ENCODE results near the gene ATP1B2. TPM values are rescaled to one million over a fixed set of nuclear protein-coding genes. Genes with fewer than 3 reads are reported as not detected.

Gene ATP1B2
- total RNA-seq, 1 donor from 2014 or later: 2.6 TPM

GRCh38 chr17:7685533-7686221, 35.0 kb downstream of the ATP1B2 start:
- peak; percentile 97 for DNase-seq (ENCODE audit: low spot score)

- DNase-seq (ENCODE audit: low spot score): peak; percentile 94
Observed at GRCh38 chr17:7686222-7687071, 35.7 kb downstream of the ATP1B2 start.

- DNase-seq (ENCODE audit: low spot score): peak; percentile 97
Observed at GRCh38 chr17:7687072-7687907, 36.6 kb downstream of the ATP1B2 start, which contains the start of gene TP53. Gene TP53, minus strand, starts transcription at chr17:7687490. Its CDS starts 10,896 bp downstream, at chr17:7676594.

DNA sequence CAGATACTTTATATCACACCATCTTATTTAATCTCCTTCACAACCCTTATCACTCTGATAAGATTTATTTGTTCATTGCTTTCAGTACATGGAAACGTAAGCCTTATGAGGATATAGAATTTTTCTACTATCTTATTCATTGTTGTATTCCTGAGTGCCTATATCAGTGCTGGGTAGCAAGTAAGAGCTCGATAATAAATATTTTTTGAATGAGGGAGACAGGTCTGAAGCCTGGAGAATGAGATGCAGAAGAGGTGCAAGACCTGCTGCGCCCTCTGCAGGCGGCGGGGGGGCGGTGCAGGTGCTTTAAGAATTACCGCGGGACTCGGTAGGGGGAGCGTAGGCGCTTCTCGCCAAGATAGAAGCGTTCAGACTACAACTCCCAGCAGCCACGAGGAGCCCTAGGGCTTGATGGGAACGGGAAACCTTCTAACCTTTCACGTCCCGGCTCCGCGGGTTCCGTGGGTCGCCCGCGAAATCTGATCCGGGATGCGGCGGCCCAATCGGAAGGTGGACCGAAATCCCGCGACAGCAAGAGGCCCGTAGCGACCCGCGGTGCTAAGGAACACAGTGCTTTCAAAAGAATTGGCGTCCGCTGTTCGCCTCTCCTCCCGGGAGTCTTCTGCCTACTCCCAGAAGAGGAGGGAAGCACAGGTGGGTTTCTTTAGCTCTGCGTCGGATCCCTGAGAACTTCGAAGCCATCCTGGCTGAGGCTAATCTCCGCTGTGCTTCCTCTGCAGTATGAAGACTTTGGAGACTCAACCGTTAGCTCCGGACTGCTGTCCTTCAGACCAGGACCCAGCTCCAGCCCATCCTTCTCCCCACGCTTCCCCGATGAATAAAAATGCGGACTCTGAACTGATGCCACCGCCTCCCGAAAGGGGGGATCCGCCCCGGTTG, 37.4 kb downstream of the ATP1B2 start, which contains the start of gene WRAP53:
WRAP53 (plus strand) TSS at position 570 of the 900 bp plus-strand sequence; CDS start at position 742, 172 bp downstream.
- peak; percentile 100 for DNase-seq (ENCODE audit: low spot score)

GRCh38 chr17:7688808-7689316, 38.1 kb downstream of the ATP1B2 start:
- no peak for DNase-seq (ENCODE audit: low spot score)

- DNase-seq (ENCODE audit: low spot score): no peak
Observed at GRCh38 chr17:7695586-7695985, 44.9 kb downstream of the ATP1B2 start.

GRCh38 chr17:7697828-7698588, 47.3 kb downstream of the ATP1B2 start:
- DNase-seq (ENCODE audit: low spot score): no peak

- DNase-seq (ENCODE audit: low spot score): no peak
Observed at GRCh38 chr17:7700510-7700909, 49.8 kb downstream of the ATP1B2 start.

- DNase-seq (ENCODE audit: low spot score): no peak
Observed at GRCh38 chr17:7701681-7702080, 51.0 kb downstream of the ATP1B2 start.

DNA sequence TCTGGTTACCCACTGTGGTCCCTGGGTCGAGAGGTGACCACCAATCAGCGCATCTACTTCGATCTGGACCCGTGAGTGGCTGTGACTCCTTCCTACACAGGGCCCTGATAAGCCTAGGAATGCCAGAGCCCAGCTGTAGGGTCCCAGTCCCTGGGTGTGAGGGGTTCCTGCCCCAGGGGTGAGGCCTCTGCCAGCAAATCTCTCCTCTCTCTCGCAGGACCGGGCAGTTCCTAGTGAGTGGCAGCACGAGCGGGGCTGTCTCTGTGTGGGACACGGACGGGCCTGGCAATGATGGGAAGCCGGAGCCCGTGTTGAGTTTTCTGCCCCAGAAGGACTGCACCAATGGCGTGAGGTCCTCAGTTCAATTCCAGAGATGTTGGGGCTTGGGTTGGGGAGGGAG, 52.0 kb downstream of the ATP1B2 start:
- DNase-seq (ENCODE audit: low spot score): no peak

DNA sequence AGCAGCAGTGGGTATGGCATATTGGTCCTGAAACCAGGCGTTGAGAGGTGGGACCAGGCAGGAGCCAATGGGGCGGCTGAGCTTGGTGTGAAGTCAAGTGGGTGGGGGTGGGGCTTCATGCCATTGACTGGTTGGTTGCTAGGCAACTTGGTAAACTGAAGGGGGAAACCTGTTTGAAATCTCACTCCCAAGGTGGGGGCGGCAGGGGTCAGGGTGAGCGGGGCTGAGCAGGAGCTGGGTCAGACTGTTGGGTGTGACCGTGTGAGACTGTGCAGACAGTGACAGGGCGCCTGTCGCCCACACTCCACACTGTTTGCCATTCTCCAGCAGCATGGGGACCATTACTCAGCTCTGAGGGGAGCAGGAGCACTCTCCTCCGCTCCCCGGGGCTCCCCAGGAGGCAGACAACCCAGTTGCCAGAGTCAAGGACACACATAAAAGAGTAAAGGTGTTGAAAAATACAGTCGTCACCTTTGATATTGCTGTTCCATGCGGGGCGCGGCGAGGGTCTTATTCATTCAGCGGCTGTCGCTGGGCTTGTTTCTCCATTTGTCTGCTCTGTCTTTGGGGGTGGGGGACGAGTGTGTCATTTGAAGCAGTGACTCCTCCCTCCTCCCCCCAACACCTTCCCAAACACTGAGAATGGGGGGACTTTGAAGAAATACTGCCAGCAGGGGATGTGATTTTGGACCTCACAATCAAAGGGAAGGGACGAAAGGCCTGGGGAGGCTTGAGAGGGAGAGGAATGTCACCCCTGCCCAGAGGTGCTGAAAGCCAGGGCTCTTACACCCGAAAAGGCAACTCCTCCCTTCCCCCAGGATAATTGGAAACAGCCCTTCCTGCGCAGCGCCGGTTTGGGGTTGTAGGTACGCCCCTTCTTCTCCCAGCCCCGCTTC, 53.1 kb downstream of the ATP1B2 start:
- peak; percentile 80 for DNase-seq (ENCODE audit: low spot score)

GRCh38 chr17:7704601-7705268, 54.0 kb downstream of the ATP1B2 start, which contains the start of gene EFNB3:
Gene EFNB3, plus strand, starts transcription at chr17:7705202. Its CDS starts 397 bp downstream, at chr17:7705599.
- peak; percentile 69 for DNase-seq (ENCODE audit: low spot score)

- DNase-seq (ENCODE audit: low spot score): peak; percentile 65
Observed at GRCh38 chr17:7705269-7706255, 54.8 kb downstream of the ATP1B2 start.

- DNase-seq (ENCODE audit: low spot score): no peak
Observed at GRCh38 chr17:7706631-7707354, 56.1 kb downstream of the ATP1B2 start.

Measured in umbilical cord (tissue), 2 donors.